Peyer's patch (tissue), 4 donors: Measurements from ENCODE around the gene RBM20. TPM values are rescaled to one million over a fixed set of nuclear protein-coding genes. Genes with fewer than 3 reads are reported as not detected.
"Not testable (repeated sequence)": the region's sequence is repeated elsewhere in the genome, so short reads cannot be mapped to it uniquely, and the experiment has no call there.

Source experiments
- DNase-seq, 3 donors: peaks; one replicate each; pipeline ENCODE4 v3.0.0-alpha.2; 2017 to 2019
- H3K27ac ChIP-seq, 4 donors: fragments of 200-600 bp; sonication (generic); one replicate each; pipeline ENCODE4 v1.5.1; 2016 to 2019
- H3K27me3 ChIP-seq, 2 donors: fragments of 200-600 bp; sonication (generic); one replicate each; pipeline ENCODE4 v1.5.1; 2019
- H3K36me3 ChIP-seq, 3 donors: fragments of 200-600 bp; sonication (generic); one replicate each; pipeline ENCODE4 v1.5.1; 2016 to 2019
- H3K4me1 ChIP-seq, 4 donors: fragments of 200-600 bp; sonication (generic); one replicate each; pipeline ENCODE4 v1.5.1; 2016 to 2019
- H3K4me3 ChIP-seq, 4 donors: fragments of 200-600 bp; sonication (generic); 1 replicate in 3 of 4; 2 replicates in 1 of 4; pipeline ENCODE4 v1.5.1; 2016 to 2019; ENCODE audit warnings: mild to moderate bottlenecking in 1 of 4
- H3K9me3 ChIP-seq, 4 donors: fragments of 200-600 bp; sonication (generic); one replicate each; pipeline ENCODE4 v1.5.1; 2016 to 2019; ENCODE audit warnings: mild to moderate bottlenecking in 1 of 4
- POLR2A ChIP-seq, 2 donors: fragments of 450-650 bp; IDR thresholded peaks; one replicate each; pipeline ENCODE4 v1.5.1; 2017; ENCODE audit warnings: antibody characterized with exemption in 2 of 2, mild to moderate bottlenecking in 2 of 2, moderate library complexity in 2 of 2
- total RNA-seq, 4 donors: library from RNA; depleted of rRNA; stranded (reverse); fragments of >200 nt; gene quantifications; one replicate each; pipeline ENCODE4 v1.1.0, GENCODE V29; 2016
- TF ChIP-seq, protein P1 (sequence below), 6 experiments: fragments of 450-650 bp in 4 of 6; fragments of 200-600 bp in 2 of 6; sonication (generic) in 1 of 6; IDR thresholded peaks; one replicate each; pipeline ENCODE4 v1.5.1; 2017 to 2019; ENCODE audit warnings: antibody characterized with exemption in 6 of 6, mild to moderate bottlenecking in 3 of 6, moderate library complexity in 1 of 6

The RBM20 gene
- total RNA-seq, 4 donors from 2014 or later: 0.80 to 4.1 (median 1.2) TPM

DNA sequence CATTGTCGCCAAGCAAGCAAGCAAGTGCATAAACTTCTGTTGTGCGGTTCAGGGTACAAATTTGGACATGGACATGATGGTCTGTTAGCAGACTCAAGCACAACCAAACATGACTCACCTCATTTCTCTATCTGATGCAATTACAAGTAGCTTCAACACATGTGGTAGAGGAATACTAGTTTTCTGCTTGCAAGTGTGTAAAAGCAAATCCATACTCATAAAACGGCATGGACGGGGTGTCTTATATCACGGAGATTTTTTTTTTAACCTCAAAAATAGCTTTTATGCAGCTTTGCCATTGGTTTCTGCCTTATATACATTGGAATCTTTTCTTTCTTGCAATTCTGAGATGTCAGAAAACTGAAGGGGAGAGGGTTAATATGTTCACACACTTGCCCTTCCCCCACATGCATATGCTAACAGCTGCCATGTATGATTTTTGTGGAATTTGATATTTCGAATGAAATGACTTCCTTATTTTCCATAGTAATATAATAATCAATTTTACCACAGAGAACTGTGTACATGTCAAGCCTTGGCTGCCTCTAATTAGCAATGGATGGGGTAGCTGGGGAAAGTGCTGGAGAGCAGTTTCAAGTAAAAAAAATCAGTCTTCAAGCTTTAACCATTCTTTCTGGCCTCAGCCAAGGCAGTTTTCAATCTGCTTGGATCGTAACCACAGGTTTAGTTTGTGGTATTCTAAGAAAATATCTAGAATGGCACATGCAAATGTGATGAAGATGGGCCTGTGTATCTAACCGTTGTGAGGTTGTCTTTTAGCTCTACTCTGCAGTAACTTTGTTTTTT, 121.6 kb downstream of the RBM20 start:
- DNase-seq: no peak
- Histone ChIP-seq H3K36me3 (no peaks in the 10 kb centered on the region), H3K4me3 (no peak overlapping the region), H3K4me1 (no peaks in the 10 kb centered on the region), H3K27ac (no peak overlapping the region), H3K27me3 (no peaks in the 10 kb centered on the region), H3K9me3 (no peaks in the 10 kb centered on the region)
- TF ChIP-seq, protein P1, sequence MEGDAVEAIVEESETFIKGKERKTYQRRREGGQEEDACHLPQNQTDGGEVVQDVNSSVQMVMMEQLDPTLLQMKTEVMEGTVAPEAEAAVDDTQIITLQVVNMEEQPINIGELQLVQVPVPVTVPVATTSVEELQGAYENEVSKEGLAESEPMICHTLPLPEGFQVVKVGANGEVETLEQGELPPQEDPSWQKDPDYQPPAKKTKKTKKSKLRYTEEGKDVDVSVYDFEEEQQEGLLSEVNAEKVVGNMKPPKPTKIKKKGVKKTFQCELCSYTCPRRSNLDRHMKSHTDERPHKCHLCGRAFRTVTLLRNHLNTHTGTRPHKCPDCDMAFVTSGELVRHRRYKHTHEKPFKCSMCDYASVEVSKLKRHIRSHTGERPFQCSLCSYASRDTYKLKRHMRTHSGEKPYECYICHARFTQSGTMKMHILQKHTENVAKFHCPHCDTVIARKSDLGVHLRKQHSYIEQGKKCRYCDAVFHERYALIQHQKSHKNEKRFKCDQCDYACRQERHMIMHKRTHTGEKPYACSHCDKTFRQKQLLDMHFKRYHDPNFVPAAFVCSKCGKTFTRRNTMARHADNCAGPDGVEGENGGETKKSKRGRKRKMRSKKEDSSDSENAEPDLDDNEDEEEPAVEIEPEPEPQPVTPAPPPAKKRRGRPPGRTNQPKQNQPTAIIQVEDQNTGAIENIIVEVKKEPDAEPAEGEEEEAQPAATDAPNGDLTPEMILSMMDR (IDR thresholded peaks at IDR 0.05): no peak
- TF ChIP-seq POLR2A (IDR thresholded peaks at IDR 0.05): no peak

DNA sequence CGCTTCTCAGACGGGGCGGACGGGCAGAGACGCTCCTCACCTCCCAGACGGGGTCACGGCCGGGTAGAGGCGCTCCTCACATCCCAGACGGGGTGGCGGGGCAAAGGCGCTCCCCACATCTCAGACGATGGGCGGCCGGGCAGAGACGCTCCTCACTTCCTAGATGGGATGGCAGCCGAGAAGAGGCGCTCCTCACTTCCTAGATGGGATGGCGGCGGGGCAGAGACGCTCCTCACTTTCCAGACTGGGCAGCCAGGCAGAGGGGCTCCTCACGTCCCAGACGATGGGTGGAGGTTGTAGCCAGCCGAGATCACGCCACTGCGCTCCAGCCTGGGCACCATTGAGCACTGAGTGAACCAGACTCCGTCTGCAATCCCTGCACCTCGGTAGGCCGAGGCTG, 123.5 kb downstream of the RBM20 start:
- not testable (repeated sequence) for H3K27me3 ChIP-seq, DNase-seq, H3K36me3 ChIP-seq, H3K9me3 ChIP-seq, H3K4me1 ChIP-seq, H3K27ac ChIP-seq, H3K4me3 ChIP-seq

DNA sequence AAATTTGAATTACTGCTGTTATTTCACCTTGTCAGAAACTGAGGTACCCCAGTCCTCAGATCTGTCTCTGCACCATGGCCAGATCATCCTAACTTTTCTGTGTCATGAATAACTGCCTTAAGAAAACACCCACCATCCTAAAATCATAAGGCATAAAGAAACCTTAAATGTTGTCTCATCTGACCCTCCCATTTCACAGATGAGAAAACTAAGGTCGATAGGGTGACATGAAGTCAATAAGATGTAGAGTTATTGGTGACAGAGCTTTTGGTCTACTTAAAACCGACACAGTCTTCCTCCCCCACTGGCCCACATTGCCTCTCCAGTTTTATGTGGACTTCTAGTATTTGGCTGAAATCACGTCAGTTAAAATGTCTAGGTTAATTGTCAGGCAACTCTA, 126.1 kb downstream of the RBM20 start:
- H3K4me1 ChIP-seq: peaks cover 0 to 4% (median 1%) of the 10 kb centered on the region in 4 donors
- H3K9me3 ChIP-seq: no peaks in the 10 kb centered on the region
- no peak for TF ChIP-seq POLR2A (IDR thresholded peaks at IDR 0.05)
- TF ChIP-seq, protein P1 (IDR thresholded peaks at IDR 0.05): no peak
- DNase-seq: no peak
- H3K27ac ChIP-seq: no peak overlapping the region
- no peak overlapping the region for H3K4me3 ChIP-seq
- H3K36me3 ChIP-seq: no peaks in the 10 kb centered on the region
- no peaks in the 10 kb centered on the region for H3K27me3 ChIP-seq

DNA sequence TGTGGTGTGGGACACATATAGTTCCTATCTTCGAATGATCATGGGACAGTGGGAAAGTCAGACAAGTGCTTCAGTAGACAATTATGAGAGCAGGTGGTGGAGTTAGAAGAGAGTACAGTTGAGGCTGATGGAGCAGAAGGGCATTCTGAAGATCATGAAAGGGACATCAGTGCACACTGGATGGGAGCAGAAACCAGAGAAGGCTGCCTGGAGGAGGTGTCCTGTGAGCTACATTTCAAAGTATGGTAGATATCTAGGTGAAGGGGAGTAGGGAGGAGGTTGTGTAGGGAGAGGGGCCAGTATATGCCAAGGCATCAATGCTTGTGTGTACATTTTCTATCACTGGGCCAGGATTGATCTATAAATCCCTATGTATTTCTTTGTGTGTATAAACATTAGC, 127.3 kb downstream of the RBM20 start:
- Histone ChIP-seq H3K27me3 (no peaks in the 10 kb centered on the region), H3K36me3 (no peaks in the 10 kb centered on the region), H3K4me3 (no peak overlapping the region), H3K27ac (no peak overlapping the region), H3K4me1 (peaks cover 0 to 8% (median 2%) of the 10 kb centered on the region in 4 donors), H3K9me3 (no peaks in the 10 kb centered on the region)
- no peak for DNase-seq
- TF ChIP-seq, protein P1 (IDR thresholded peaks at IDR 0.05): no peak
- TF ChIP-seq POLR2A (IDR thresholded peaks at IDR 0.05): no peak

DNA sequence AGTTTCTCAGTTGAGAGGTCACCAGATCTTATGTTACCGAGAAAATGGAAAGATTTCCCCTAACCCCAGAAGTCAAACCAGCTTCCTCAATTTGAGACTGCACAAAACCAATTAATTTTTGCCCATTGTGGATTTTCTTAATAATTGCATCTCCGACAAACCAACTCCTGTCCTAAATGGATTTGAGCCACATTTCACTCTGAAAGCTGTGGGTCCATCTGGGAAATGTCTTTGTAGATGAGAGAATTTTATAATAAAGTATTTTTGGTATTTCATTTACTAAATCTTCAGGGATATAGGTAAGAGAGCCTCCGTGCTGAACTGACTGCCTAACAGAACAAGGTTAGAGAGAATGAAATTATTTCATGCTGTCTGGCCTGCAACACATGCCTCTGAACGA, 127.9 kb downstream of the RBM20 start:
- H3K4me1 ChIP-seq: peaks cover 0 to 8% (median 2%) of the 10 kb centered on the region in 4 donors
- no peaks in the 10 kb centered on the region for H3K9me3 ChIP-seq
- DNase-seq: no peak
- no peaks in the 10 kb centered on the region for H3K27me3 ChIP-seq
- TF ChIP-seq, protein P1 (IDR thresholded peaks at IDR 0.05): no peak
- no peak for TF ChIP-seq POLR2A (IDR thresholded peaks at IDR 0.05)
- no peak overlapping the region for H3K4me3 ChIP-seq
- H3K27ac ChIP-seq: no peak overlapping the region
- no peaks in the 10 kb centered on the region for H3K36me3 ChIP-seq

DNA sequence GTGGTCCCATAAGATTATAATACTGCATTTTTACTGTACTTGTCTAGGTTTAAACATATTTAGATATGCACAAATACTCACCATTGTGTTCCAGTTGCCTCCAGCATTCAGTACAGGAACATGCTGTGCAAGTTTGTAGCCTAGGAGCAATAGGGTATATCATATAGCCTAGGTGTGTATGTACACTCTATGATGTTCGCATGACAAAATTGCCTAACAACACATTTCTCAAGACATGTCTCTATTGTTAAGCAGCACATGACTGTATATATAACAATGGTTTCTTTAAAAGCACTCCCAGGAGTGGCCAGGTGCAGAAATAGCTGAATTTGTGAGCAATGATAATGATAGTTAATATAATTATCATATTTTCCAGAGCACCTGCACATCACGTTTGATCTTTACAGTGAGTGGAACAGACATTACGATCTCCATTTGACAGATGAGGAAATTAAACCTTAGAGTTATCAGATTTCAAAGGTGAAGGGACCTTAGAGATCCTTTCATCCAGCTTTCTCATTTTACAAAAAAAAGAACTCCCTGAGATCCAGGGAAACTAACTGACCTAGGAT, 128.4 kb downstream of the RBM20 start:
- no peak overlapping the region for H3K27ac ChIP-seq
- no peaks in the 10 kb centered on the region for H3K27me3 ChIP-seq
- no peaks in the 10 kb centered on the region for H3K36me3 ChIP-seq
- H3K4me3 ChIP-seq: no peak overlapping the region
- peaks cover 0 to 8% (median 2%) of the 10 kb centered on the region in 4 donors for H3K4me1 ChIP-seq
- no peaks in the 10 kb centered on the region for H3K9me3 ChIP-seq
- TF ChIP-seq, protein P1 (IDR thresholded peaks at IDR 0.05): no peak
- TF ChIP-seq POLR2A (IDR thresholded peaks at IDR 0.05): no peak
- DNase-seq: no peak
